Cortex of kidney (tissue), 1 donor: ENCODE data around the gene EPS8.
"Not testable (repeated sequence)": the region's sequence is repeated elsewhere in the genome, so short reads cannot be mapped to it uniquely, and the experiment has no call there.

Experiments
- DNase-seq: peaks from one replicate; lab custom pipeline; 2025; lab: John Stamatoyannopoulos, UW

The EPS8 gene

DNA sequence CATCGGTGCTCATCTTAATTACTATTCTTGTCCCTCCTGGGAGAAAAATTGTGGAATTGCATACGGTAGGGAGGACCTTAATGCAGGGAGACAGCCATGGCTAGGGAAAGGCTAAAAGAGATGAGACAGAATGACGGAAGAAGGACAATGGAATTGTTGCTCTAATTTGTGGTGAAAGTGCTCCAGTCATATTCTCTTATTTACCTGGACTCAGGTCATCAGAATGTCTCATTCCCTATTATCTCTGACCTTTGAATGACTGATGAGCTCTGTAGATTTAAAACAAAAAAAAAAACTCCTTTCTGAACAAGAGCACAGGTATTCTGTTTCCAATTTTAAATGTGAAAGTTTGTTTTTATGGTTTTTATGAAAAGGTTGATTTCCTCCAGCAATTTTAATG, 8.6 kb upstream of the EPS8 start:
- DNase-seq, result no peak

DNA sequence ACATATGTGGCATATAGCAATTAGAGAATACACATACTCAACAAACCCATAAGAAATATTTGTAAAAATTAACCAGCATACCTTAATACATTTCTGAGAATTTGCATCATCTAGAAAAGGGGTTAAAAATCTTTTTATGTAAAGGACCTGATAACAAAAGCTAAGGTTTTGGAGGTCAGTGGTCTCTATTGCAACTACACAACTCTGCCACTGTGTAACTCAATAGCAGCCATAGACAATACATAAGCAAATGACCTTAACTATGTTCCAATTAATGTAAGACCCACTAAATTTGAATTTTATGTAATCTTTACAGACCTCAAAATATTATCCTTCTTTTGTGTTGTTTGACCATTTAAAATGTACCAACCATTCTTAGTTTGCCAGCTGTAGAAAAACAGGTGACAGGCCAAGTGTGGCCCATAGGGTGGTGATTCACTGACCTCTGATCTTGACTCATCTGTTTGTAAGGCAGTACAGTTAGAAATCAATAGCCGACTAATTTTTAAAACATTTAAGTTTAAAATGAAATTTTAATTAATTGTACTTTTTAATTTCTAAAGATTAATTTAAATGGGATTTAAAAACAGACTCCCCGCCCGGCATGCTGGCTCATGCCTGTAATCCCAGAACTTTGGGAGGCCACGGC, 7.4 kb upstream of the EPS8 start:
- no peak for DNase-seq

DNA sequence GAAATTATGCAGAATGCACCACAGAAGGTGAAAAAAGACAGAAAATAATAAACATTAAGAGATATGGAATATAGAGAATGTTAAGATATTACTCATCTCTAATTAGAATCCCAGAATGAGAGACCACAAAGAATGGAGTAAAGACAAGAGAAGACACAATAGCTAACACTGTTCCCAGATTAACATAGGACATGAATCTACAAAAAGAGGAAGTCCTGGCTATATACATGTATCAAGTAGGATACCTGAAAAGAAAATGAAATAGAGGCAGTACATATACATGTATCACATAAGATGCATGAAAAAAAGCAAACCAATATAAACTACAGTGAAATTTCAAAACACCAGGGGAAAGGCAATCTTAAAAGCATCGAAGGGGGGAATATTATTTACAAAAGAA, 5.6 kb upstream of the EPS8 start:
- no peak for DNase-seq

DNA sequence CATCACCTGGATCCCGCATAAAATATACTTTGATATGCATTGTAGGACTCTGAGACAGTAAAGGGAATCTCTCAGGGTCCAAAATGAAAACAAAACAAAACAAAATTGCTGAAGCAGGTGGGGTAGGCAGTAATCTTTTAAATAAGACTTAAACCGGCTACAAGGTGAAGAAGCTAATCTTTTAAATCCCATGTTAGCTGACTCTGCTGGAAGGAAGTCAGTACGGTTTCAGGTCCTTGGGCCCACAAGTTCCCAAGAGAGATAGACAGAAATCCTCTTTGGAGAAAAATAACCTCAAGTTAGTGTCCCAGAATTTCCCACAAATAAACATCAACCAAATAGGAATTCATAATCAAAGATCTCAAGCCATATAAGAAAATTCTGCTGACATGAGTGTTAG, 5.0 kb upstream of the EPS8 start:
- no peak for DNase-seq

DNA sequence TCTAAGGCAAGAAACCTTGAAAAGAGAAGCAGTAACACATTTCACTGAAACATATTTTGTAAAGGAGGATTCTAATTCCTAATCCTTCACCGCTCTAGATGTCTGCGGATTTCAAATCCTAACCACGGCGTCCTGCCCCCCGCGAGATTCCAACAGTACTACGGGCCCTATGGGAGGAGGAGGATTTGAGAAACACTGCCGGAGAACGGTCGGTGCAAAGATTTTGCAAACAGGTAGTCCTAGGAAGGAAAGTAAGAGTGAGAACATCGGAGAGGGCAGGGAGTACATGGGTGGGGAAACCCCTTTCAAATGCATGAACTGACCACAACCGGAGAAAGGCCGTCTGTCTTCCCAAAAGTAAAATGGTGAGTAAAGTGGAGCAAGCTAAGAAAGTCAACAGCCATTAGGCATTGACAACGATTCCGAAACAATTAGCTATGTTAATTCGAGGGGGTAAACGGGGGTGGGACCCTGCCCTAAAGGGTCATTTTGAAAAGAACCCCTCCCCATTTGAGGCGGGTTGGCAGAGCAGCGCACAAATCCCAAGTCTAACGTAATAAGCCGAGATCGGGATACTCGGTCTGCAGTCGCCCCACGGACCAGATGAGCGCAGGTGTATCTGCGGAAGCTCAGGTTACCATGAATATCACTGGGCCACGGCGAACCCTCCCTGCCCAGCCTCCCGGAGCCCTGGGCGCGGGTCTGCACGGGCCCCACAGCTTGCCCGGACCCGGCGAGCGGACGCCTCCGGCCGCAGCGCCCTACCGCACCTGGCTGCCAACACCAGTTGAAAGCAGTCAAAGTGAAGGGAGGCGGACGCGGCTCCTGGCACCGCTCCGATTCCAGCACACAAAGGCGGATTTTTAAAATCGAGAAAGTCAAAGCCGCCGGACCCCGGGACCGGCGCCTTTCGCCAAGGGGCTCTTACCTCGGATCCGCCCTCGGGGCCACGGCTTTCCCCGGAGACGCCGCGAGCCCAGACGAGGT, 662 bp downstream of the EPS8 start:
- no peak for DNase-seq

DNA sequence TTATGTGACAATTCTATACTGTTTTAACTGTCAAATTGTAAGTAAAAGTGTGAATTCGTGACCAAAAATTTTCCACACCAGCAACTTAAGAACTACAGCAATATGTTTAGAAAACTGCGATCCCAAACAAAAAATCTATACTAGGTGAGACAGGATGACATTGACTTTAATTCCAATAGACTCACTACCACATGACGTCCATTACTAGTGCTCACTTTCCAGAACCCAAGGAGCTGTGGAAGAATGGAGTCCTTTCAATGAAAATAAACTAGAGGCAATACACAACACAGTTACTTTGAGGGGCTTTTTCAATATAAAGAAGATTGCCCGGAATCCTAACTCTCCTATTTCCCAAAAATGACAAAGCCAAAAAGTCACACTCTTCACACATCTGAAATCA, 1.4 kb downstream of the EPS8 start:
- no peak for DNase-seq

DNA sequence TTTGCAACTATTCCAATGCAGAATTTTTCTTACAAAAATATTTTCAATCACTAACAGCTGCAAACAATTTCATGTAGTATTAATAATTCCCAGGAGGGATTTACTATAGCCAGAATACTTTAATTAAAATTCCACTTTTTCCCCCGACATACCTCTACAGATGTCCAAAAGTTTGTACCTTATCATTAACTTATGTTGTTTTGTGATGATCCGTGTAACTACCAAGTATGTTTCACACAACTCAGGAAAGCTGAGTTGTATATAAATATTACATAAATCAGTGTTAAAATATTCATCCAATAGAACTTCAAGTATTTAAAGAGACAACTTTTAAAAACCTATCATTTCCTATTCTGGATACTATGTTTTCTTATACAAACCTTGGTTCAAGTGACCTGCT, 2.4 kb downstream of the EPS8 start:
- no peak for DNase-seq

DNA sequence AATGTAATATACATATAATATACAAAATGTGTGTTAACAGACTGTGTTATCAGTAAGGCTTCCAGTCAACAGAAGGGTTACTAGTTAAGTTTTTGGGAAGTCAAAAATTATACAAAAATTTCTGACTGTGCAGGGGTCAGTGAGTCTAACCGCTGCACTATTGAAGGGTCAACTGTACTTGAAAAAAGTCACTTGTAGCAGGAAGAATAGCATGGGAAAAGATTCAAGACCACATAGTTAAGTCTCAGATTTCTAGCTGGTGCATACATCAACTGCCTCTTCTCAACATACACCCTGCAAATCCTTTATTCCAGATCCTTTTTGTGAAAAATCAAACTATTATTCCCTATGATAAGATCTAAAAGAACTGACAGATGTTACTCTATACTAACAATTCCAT, 5.9 kb downstream of the EPS8 start:
- no peak for DNase-seq

DNA sequence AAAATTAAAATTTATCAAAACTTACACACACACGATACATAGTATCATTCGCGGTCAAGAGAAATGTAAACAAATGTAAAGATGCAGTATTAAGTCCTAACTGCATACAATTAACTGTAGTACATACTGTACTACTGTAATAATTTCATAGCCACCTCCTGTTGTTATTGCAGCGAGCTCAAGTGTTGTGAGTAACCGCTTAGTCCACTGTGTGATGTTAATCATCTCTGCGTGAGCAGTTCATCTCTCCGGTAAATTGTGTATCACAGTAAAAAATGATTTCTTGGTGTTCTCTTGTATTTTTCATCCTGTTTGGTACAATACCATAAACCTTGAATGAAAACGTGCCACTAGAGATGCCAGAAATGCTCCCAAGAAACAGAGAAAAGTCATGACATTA, 6.5 kb downstream of the EPS8 start:
- no peak for DNase-seq

DNA sequence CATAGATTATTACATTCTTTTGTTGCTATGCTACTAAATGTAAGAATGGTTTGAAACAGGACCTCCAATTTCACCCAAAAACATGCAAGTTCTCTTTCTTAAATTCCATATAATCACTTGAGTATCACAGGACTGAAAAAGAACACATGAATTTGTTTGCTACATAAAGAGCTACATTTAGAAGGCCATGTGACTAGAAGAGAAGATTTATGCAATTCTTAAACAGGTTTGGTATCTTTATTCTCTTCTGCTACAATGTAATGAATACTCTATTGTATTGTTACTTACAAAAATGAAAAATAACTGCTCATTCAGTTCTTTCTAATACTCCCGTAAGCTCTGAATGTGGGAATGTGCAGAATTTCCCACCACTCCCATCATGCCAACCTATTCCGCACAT, 9.3 kb downstream of the EPS8 start:
- DNase-seq, result no peak

DNA sequence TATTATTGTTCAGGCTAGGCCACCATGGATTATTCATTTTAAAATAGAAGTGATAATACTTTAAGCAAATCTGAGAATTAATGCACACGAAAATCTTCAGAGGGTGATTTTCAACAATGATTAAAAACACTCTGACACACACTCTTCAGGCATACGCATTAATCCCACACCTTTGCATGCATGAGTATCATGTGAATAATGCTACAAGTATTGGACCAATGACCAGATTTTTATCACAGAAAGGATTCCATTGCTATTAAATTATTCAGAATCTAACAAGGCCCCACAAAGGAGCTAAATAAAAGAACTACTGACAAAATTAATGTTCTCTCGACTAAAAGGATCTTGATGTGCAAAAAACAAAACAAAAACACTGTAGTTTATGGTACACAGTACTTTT, 11.1 kb downstream of the EPS8 start:
- no peak for DNase-seq

DNA sequence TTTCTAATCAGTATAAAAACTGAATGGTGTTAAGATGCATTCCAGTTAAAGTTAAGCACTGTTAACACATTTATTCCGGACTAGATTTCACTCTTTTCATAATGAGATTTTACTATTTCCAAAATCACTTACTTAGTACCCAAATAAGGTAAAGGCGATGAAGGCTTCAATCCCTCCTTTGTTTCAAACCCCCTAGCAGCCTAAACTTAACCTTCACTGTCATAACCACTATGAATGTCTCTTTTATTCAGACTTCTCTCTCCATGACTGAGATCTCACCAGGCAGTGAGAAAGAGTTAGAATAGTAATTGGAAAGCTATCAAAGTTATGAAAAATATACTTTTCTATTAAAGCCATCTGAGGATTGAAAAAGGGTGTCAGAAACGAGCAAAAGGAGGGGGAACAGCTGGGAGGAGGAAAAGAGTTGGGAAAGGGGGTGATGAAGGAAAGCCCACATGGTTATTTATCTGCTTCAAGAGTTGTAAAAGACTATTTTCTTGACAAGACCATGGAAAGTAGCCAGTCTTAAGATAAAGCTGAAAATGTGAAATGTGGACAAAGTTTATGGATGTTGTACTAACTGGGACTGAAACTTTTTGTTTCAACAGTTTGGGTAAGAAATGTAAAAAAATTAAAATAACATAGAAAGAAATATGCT, 11.7 kb downstream of the EPS8 start:
- DNase-seq, result no peak

DNA sequence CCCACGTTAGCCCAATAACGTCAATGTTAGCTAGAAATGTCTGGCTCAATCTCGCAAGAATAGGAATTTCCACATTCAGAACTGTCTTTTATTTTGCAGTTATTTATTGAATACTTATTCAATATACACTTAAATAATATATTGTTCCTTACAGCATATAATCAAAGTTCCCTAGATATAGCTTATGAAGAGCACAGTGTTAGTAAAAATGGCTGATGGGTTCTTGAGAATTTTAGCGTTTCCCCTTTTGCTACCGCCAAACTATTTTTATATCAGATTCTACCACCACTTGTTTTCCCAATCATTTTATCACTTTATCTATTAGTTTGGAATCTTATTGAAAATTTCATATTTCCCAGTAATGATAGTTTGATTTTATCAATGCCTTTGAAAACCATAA, 12.7 kb downstream of the EPS8 start:
- no peak for DNase-seq

DNA sequence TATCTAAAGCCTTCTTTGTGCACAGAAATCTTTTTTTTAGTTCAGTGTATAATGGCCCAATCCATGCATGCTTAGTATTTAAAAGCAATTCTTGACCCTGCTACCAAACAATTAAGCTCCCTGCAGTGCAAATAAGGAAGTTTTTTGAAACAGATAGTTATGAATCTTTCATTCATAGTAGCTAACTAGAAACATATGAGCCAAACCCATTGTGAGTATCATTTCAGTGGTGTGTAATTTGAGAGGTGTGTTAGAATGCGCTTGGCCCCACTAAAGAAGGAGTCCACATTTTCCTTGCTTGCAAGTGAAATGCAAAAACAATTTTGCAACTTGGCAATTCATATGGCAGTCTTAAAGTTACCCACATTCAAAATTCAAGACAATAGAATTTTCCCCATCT, 14.4 kb downstream of the EPS8 start:
- DNase-seq, result no peak

DNA sequence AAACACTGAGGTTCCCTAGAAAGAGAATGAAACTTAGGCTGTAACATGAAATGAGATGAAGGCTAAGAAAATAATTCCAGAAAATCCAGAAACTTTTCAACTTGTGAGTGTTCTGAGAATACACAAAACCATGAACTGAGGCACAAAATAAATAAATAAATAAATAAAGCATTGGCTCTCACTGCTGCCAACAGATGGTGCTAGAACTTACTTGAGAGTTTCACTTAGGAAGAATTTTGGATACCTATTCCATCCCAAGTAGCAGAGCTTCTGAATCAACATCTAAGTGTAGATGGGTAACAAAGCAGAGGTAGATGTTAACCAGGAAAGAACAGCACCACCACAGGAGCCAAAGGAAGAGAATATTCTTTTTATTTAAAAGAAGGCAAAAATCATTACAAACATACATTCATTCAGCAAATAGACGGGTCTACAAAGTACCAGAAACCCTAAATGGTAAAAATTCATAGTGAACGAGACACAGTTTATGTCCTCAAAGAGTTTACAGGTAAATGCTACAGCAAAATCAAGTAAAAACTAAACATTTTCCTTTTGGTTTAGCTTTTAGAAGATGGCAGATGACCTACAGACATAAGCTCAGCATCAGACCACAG, 16.7 kb downstream of the EPS8 start:
- no peak for DNase-seq

DNA sequence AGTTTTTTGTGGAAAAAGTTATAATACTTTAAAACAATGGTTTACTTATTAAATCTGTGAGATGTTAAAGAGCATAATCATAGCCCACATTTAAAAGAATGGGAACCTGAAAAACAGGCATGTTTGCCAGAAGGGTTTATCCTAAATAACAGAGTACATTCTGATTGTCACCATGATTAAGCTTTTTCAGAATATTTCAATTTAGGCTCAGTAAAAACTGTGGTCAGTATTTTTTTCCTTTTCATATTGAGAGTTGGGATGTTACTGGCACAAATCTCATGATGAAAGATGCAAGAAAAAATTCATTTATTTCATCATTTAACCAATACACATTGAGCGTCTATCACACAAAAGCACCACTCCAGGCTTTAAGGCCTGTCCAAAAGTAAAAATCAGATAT, 18.6 kb downstream of the EPS8 start:
- no peak for DNase-seq

DNA sequence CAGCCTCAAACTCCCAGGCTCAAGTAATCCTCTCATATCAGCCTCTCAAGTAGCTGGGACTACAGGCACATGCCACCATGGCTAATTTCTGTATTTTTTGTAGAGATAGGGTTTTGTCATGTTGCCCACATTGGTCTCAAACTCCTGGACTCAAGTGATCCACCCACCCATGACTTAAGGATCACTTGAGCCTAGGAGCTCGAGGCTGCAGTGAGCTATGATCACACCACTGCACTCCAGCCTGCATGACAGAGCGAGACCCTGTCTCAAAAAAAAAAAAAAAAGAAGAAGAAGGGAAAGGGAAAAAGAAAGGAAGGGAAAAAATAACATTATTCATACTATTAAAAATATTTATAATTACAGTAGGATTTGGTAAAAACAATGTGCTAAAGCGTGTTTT, 19.2 kb downstream of the EPS8 start:
- DNase-seq, result no peak

DNA sequence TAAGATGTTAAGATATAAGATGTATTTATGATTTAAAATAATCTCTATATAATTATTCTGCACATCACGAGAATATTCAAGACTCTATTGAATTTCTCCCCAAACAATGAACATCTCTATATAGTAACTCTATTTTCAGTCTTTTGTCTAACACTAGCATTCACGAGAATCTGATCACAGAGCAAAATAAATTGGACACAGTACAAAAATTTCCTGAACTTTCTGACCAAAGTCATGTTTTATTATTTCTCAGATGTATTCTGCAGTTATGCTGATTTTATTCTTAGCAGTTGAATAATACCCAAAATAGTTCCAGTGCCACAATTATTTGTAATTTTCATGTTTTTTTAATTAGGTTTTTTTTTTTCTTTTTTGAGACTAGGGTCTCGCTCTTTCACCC, 19.6 kb downstream of the EPS8 start:
- no peak for DNase-seq

DNA sequence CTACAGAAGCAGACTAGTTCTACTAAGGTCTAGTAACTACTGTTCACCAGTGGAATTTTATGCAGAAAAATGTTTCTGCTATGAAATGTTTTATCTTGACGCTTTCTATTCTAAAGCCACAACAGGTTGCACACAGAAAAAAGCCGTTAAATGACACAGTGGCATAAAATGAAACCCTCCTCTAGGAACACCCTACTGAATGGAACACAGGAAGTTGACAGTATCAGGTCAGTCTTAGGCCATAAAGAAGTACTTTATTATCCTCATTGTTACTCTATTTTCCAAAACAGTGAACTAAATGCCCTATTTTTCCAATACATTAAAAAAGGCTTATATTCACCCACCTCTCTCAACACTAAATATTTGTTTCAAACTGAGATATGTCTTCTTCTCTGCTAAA, 21.9 kb downstream of the EPS8 start:
- no peak for DNase-seq

DNA sequence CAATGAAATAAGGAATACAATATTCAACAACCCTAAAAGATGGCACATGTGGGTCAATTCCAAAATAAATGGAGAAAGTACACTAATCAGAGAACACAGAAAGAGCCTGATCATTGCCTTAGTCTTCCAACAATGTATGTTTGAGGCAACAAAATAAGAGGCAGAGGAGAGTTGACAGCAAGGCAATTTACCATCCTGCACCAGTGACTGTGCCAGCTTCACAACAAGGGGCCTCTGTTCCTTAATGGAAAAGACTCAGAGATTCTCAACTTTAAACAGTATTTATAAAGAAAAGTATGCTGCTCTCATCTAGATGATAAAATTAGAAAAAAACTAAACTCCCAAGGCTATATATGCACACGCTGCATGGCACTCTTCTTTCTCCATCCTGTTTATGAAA, 25.9 kb downstream of the EPS8 start:
- no peak for DNase-seq

DNA sequence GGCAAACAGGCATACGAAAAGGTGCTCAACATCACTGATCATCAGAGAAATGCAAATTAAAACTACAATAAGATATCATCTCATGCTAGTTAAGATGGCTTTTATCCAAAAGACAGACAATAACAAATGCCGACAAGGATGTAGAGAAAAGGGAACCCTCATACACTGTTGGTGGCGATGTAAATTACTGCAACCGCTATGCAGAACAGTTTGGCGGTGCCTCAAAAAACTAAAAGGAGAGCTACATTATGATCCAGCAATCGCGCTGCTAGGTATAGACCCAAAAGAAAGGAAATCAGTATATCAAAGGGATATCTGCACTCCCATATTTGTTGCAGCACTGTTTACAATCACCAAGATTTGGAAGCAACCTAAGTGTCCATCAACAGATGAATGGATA, 27.0 kb downstream of the EPS8 start:
- DNase-seq, result not testable (repeated sequence)

DNA sequence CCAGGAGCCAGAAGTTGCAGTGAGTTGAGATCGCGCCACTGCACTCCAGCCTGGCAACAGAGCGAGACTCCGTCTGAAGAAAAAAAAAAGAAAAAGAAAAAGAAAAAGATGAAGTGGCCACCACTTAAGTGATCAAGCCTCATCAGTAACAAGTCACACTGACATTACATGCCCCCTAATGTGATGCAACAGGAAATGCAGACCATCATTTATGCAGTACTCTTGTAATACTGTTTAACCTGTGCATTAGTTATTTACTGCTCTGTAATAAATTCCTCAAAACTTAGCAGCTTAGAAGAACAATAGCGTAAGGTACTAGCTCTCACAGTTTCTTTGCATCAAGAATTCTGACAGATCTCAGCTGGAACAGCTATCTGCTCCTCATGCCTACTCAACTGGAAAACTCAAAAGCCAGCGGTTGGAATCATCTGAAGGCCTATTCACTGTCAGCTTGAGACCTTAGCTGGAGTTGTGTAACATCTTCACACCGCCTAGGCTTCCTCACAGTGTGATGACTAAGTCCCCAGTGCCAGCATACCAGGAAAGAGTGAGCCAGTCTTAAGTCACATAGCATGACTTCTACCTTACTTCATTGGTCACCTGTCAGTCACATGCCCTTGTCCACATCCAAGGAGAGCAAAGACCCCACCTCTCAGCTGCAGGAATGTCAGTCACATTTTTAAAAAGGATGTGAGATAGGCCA, 31.5 kb downstream of the EPS8 start:
- DNase-seq, result no peak
